Measurements from ENCODE around the gene USHBP1.

- TF ChIP-seq, protein P1, sequence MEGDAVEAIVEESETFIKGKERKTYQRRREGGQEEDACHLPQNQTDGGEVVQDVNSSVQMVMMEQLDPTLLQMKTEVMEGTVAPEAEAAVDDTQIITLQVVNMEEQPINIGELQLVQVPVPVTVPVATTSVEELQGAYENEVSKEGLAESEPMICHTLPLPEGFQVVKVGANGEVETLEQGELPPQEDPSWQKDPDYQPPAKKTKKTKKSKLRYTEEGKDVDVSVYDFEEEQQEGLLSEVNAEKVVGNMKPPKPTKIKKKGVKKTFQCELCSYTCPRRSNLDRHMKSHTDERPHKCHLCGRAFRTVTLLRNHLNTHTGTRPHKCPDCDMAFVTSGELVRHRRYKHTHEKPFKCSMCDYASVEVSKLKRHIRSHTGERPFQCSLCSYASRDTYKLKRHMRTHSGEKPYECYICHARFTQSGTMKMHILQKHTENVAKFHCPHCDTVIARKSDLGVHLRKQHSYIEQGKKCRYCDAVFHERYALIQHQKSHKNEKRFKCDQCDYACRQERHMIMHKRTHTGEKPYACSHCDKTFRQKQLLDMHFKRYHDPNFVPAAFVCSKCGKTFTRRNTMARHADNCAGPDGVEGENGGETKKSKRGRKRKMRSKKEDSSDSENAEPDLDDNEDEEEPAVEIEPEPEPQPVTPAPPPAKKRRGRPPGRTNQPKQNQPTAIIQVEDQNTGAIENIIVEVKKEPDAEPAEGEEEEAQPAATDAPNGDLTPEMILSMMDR (IDR thresholded peaks at IDR 0.05): no peak
- TF ChIP-seq POLR2A (IDR thresholded peaks at IDR 0.05): no peak
Measured at GRCh38 chr19:17286263-17286662, 21.7 kb upstream of the USHBP1 start.

All from thyroid gland (tissue), 4 donors.